ENCODE results near the gene ATMIN. TPM values are rescaled to one million over a fixed set of nuclear protein-coding genes. Genes with fewer than 3 reads are reported as not detected.

Gene ATMIN
- total RNA-seq, 1 donor from 2014 or later: 41.3 TPM

DNA sequence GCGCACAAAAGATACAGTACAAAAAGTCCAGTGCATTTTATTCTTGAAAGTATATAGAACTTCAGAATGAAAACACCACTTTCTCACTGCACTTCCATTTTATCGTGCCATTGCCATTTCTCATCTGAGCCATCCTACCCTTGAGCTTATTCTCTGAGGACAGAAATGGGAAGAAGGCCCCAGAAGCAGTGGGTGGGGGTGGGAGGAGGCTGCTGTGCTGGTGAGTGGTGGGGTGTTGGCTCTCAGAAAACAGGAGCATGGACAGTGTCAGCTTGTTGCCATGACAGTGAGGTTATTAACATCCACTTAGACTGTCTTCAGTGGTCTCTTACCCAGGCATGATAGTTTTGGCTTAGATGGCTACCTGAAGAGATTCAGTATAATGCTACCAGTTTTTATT is 4.5 kb downstream of the ATMIN start:
- no peak overlapping the region for H3K4me3 ChIP-seq (ENCODE audit: low read depth, low read length)
- peaks cover 15% of the 10 kb centered on the region for H3K36me3 ChIP-seq (ENCODE audit: control insufficient read depth, insufficient read depth, low read length)
- TF ChIP-seq, protein P1, sequence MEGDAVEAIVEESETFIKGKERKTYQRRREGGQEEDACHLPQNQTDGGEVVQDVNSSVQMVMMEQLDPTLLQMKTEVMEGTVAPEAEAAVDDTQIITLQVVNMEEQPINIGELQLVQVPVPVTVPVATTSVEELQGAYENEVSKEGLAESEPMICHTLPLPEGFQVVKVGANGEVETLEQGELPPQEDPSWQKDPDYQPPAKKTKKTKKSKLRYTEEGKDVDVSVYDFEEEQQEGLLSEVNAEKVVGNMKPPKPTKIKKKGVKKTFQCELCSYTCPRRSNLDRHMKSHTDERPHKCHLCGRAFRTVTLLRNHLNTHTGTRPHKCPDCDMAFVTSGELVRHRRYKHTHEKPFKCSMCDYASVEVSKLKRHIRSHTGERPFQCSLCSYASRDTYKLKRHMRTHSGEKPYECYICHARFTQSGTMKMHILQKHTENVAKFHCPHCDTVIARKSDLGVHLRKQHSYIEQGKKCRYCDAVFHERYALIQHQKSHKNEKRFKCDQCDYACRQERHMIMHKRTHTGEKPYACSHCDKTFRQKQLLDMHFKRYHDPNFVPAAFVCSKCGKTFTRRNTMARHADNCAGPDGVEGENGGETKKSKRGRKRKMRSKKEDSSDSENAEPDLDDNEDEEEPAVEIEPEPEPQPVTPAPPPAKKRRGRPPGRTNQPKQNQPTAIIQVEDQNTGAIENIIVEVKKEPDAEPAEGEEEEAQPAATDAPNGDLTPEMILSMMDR (IDR thresholded peaks at IDR 0.05; ENCODE audit: insufficient read depth, low read length, severe bottlenecking): no peak
- DNase-seq (ENCODE audit: low read depth): no peak
- no peak for FAIRE-seq
- H3K27me3 ChIP-seq (ENCODE audit: control insufficient read depth, insufficient read depth, low read length): no peaks in the 10 kb centered on the region

DNA sequence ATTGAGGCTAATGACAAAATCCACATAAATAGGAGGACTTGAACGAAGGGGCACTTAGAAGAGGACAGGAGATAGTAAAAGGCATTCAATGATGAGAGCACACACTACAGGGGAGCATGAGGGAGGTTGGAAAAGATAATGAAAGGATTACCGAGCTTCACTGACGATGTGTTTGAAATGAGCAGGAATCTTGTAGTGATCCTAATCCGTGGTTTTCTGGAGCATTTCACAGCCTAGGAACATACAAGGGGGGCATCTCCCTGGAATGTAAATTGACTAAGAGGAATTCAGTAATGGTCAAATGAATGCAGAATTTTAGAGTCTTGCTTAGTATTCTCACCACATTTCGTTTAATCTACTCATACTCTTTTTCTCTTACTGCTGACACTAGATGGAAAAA is 5.2 kb downstream of the ATMIN start:
- no peak overlapping the region for H3K4me3 ChIP-seq (ENCODE audit: low read depth, low read length)
- DNase-seq (ENCODE audit: low read depth) (no peak), FAIRE-seq (no peak)
- TF ChIP-seq, protein P1 (IDR thresholded peaks at IDR 0.05; ENCODE audit: insufficient read depth, low read length, severe bottlenecking): no peak
- H3K36me3 ChIP-seq (ENCODE audit: control insufficient read depth, insufficient read depth, low read length): peaks cover 15% of the 10 kb centered on the region
- H3K27me3 ChIP-seq (ENCODE audit: control insufficient read depth, insufficient read depth, low read length): no peaks in the 10 kb centered on the region

DNA sequence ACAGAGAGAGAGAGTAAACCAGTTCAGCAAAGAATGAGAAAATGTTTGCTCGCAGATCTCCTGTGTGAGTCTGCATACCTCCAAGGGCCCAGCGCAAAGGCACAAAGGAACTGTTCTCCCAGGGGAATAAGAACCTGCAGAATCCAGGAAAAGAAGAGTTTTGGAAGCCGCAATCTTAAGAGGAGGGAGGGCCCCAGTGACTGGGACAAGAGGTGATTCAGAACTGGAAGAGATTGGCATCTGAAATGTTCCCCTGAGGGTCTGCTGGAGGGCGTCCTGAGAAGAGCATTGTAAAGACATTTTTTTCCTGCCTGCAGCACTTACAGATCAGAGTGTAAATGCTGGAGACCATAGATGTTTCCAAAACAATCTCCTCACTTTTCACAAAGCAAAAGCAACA is 6.1 kb downstream of the ATMIN start:
- H3K4me3 ChIP-seq (ENCODE audit: low read depth, low read length): no peak overlapping the region
- no peaks in the 10 kb centered on the region for H3K27me3 ChIP-seq (ENCODE audit: control insufficient read depth, insufficient read depth, low read length)
- no peak for DNase-seq (ENCODE audit: low read depth)
- TF ChIP-seq, protein P1 (IDR thresholded peaks at IDR 0.05; ENCODE audit: insufficient read depth, low read length, severe bottlenecking): no peak
- peaks cover 15% of the 10 kb centered on the region for H3K36me3 ChIP-seq (ENCODE audit: control insufficient read depth, insufficient read depth, low read length)
- no peak for FAIRE-seq

DNA sequence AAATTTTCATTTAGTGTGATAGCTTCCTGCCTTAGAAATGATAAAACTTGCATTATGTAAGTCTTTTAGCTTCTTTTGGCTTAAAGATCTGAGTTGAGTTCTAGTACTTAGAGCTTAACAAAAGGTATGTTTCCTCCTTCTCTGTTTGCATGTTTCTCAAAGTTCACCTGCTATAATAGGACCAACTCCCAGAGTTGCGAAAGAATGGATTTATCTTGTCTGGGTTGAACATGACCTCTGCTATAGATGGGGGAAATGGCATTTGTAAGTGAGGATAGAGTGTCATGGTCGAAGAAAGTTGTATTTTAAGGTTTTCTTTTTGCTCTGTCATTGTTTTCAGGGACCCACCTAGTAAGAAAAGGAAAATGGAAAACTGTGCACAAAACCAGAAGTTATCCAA is 7.2 kb downstream of the ATMIN start:
- Histone ChIP-seq H3K4me3 (ENCODE audit: low read depth, low read length) (no peak overlapping the region), H3K27me3 (ENCODE audit: control insufficient read depth, insufficient read depth, low read length) (no peaks in the 10 kb centered on the region), H3K36me3 (ENCODE audit: control insufficient read depth, insufficient read depth, low read length) (peaks cover 15% of the 10 kb centered on the region)
- no peak for DNase-seq (ENCODE audit: low read depth)
- no peak for FAIRE-seq
- TF ChIP-seq, protein P1 (IDR thresholded peaks at IDR 0.05; ENCODE audit: insufficient read depth, low read length, severe bottlenecking): no peak

DNA sequence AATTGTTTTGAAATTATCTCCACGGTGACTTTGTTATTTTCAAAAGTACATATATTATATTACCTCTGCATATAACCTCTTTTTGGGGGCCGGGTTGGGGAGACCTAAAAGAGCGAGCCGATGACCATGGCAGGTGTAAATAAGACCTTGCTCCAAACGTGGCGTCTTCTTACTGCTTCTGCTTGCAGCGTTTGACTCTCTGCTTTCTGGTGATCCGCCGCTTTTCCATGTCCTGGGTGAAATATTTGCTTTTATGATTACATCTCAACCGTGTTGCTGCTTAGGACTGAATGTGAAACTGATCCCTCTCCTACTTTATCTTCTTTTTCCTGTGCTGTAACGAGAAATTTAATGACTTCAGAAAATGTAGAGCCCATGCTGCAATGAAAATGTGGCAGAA is 18.1 kb downstream of the ATMIN start:
- DNase-seq (ENCODE audit: low read depth) (no peak), FAIRE-seq (no peak)
- TF ChIP-seq, protein P1 (IDR thresholded peaks at IDR 0.05; ENCODE audit: insufficient read depth, low read length, severe bottlenecking): no peak
- Histone ChIP-seq H3K27me3 (ENCODE audit: control insufficient read depth, insufficient read depth, low read length) (no peaks in the 10 kb centered on the region), H3K4me3 (ENCODE audit: low read depth, low read length) (no peak overlapping the region), H3K36me3 (ENCODE audit: control insufficient read depth, insufficient read depth, low read length) (no peaks in the 10 kb centered on the region)

DNA sequence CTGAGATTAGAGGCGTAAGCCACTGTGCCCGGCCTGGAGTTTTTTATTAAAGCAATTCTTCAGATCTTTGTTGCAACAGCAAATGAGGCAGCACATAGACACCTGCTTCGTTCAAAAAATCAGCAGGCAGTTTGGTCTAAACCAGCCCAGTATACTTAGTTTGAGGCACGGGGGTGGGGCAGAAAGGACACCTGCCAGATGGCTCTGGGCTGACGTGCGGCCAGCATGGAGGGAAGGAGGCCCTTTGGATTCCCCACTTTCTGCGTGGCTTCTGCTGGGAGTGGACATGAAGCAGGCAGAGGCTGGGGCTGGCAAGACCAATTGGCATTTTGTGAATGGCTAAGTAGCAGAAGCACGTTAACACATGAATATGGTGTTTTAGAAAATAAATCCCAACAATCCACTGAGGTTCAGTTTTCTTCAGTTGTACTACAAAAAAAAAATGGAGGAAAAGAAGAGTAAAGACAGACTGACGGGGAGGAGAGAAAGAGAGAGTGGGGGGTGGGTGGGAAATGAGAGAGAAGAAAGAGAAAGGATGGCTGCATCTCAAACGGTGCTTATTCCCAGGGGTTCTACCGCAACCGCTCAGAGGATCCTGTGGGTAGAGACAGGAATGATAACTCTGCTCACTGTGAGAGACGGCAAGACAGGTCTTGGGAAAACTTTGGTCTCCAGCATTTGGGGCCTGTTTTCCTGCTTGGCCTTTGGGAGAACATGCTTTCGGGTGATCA is 25.1 kb downstream of the ATMIN start:
- TF ChIP-seq, protein P1 (IDR thresholded peaks at IDR 0.05; ENCODE audit: insufficient read depth, low read length, severe bottlenecking): no peak
- FAIRE-seq (no peak), DNase-seq (ENCODE audit: low read depth) (no peak)
- no peak overlapping the region for H3K4me3 ChIP-seq (ENCODE audit: low read depth, low read length)
- H3K36me3 ChIP-seq (ENCODE audit: control insufficient read depth, insufficient read depth, low read length): no peaks in the 10 kb centered on the region
- H3K27me3 ChIP-seq (ENCODE audit: control insufficient read depth, insufficient read depth, low read length): no peaks in the 10 kb centered on the region

All from bronchial epithelial cell (primary cell).